Activated naive CD4-positive, alpha-beta T cell treated with anti-CD3 and anti-CD28 coated beads, Interleukin-2, amount 50 U/mL, for 72 hours (primary cell): ENCODE measurements around the gene FANCD2OS. TPM values are rescaled to one million over a fixed set of nuclear protein-coding genes. Genes with fewer than 3 reads are reported as not detected.
A peak's percentile ranks its signal among the peaks of the same experiment; 100 is the strongest.
"Not testable (repeated sequence)": the region's sequence is repeated elsewhere in the genome, so short reads cannot be mapped to it uniquely, and the experiment has no call there.

Source experiments
- ATAC-seq, 2 donors: fragments of 150-1000 bp; cut with Tn5 transposase; 2 replicates each; pipeline ENCODE4 v1.10.0; 2021; ENCODE audit warnings: mild to moderate bottlenecking in 2 of 2, moderate library complexity in 2 of 2
- DNase-seq, 2 donors: peaks; one replicate each; pipeline ENCODE4 v3.0.0; 2021 to 2022; ENCODE audit warnings: low spot score in 2 of 2
- H3K27ac Mint-ChIP-seq, 2 donors: one replicate each; pipeline ENCODE4 v1.8.0; 2022; ENCODE audit warnings: mild to moderate bottlenecking in 2 of 2, mixed read lengths in 2 of 2
- H3K36me3 Mint-ChIP-seq, 2 donors: one replicate each; pipeline ENCODE4 v1.8.0; 2022; ENCODE audit warnings: mixed read lengths in 2 of 2
- H3K9me3 Mint-ChIP-seq, 2 donors: one replicate each; pipeline ENCODE4 v1.8.0; 2022; ENCODE audit warnings: mixed read lengths in 2 of 2
- total RNA-seq, 2 donors: library from RNA; stranded (reverse); gene quantifications; one replicate each; pipeline ENCODE4 v1.2.3, GENCODE V29; 2022

Gene FANCD2OS
- total RNA-seq, 2 donors from 2014 or later: not detected

DNA sequence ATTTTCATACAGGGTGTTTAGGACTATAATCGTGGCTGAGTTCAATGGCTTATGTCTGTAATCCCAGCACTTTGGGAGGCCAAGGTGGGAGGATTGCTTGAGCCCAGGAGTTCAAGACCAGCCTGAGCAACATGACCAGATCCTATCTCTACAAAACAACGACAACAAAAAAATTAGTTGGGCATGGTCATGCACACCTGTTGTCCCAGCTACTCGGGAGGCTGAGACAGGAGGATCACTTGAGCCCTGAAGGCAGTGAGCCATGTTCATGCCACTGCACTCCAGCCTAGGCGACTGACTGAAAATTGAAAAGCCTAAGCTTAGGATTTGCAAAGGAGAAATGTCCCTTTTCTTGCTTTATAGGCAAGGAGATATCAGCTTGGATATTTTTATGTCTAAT is 8.9 kb upstream of the FANCD2OS start:
- ATAC-seq (no peak), DNase-seq (no peak)
- no peaks in the 10 kb centered on the region for H3K9me3 Mint-ChIP-seq
- peak overlapping the region in 1 of 2 donors; percentile 95 for H3K27ac Mint-ChIP-seq
- peaks cover 15 to 32% of the 10 kb centered on the region in 2 donors for H3K36me3 Mint-ChIP-seq

DNA sequence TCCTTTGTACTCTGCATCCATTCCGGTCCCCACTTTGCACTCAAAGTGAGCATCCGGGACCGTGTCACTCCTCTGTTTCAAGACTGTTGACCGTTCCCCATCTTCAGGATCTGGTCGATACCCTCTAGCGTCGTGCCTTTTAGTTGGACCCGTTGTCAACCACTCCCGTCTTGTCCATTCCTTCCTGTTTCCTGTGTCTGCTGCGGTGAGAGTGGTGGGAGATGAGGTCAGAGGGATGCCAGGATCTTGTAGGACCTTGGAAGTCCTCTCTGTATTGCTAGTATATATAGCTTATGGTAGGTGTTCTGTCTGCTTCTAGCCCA is 8.0 kb upstream of the FANCD2OS start:
- Mint-ChIP-seq H3K36me3 (peaks cover 15 to 29% of the 10 kb centered on the region in 2 donors), H3K27ac (peak overlapping the region; percentile 95 to 99)
- ATAC-seq: no peak

DNA sequence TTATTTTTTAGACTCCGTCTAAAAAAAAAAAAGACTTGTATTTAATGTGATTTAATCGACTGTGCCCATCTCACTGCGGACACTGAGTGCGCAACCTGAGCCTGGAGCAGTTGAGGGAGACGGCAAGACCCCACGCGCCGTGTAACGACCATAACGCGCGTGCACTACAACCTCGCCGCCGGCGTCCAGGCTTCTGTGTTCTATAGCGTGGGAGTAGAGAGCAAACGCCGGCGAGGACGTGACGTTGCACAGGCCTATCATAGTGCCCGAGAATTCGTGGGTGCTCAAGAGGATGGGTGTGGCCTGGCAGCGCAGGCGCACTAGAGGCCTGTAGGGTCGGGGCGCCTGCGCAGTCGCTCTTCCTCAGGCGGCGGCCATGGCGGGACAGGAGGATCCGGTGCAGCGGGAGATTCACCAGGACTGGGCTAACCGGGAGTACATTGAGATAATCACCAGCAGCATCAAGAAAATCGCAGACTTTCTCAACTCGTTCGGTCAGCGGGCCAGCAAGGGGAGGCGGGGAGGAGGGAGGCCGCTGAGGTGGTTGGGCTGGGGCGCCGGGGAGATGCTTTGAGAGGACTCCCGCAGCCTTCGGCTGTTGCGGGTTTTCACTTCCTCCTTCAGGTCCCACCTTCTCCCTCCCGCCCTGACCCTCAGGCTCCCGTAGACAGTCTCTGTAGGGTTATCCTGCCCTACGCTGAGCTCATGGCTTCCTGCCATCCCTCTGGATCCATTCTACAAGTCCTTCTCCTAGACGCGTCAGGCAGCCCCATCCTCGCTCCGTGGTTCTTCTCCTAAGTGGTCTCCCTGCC is 7.5 kb upstream of the FANCD2OS start, which contains the start of gene BRK1:
TSS of gene BRK1 (plus strand) at position 350 of the 812 bp plus-strand sequence. CDS start at position 377, 27 bp downstream.
- DNase-seq (peak; percentile 88 to 95), ATAC-seq (peak; percentile 99)
- Mint-ChIP-seq H3K36me3 (peaks cover 15 to 23% of the 10 kb centered on the region in 2 donors), H3K27ac (peak within 1 kb of the TSS; percentile 95 to 99), H3K9me3 (no peaks in the 10 kb centered on the region)

More for the DNA sequence above, 8.0 kb upstream of the FANCD2OS start:
- no peaks in the 10 kb centered on the region for H3K9me3 Mint-ChIP-seq
- DNase-seq: no peak

DNA sequence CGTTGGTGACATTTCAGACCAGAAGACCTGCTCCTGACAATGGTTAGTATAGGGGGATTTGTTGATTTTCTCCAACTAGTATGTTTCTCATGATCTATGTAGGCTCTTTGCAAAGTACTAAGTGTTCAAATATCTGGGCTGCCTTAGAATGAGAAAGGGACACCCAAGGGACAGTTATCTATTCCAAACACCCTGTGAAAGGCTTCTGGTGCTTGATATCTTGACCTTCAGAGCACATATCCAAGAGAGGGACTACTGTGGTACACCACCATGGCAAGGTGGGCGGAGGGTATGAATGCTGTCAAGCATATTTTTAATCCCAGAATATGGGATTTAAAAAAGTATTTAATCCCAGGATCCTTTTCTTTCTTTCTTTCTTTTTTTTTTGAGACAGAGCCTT is 1.1 kb downstream of the FANCD2OS start:
- Mint-ChIP-seq H3K9me3 (no peaks in the 10 kb centered on the region), H3K27ac (no peak overlapping the region), H3K36me3 (peaks cover 0 to 2% of the 10 kb centered on the region in 2 donors)
- DNase-seq: no peak
- ATAC-seq: no peak

DNA sequence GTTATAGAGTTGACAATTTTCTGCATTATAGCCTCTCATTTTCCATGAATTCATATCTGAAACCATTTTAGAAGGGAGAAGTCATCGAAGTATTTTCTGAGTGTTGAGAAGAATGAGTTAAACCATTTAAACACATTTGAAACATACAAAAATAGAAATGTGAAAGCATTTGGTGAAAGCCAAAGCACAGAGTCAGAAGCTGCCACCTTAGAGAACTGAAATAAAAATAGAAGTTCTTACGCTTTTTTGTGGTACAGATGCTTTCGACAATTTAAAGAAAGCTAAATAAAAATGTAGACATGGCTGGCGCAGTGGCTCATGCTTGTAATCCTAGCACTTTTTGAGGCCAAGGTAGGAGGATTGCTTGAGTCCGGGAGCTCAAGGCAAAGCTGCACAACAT is 9.0 kb downstream of the FANCD2OS start:
- Mint-ChIP-seq H3K9me3 (no peaks in the 10 kb centered on the region), H3K36me3 (peaks cover 14 to 27% of the 10 kb centered on the region in 2 donors), H3K27ac (no peak overlapping the region)
- ATAC-seq: no peak
- DNase-seq: no peak

DNA sequence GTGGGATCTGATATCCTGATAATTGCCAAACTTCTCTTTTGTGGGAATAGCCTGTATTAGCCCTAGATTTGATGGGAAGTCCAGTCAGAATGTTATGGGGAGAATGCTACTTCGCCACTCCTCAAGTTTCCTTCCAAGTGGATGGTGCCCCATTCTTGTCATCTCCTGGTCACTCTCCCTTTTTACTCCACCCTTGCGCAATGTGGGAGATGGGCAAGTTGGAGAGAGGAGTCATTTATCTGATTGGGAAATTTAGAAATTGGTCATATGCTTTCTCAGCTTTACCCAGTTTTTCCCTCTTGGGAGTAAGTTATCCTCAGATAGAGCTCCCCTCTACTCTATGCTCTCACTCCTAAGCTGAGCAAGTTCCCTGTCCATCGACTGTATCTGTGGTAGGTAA is 14.4 kb downstream of the FANCD2OS start:
- ATAC-seq (no peak), DNase-seq (no peak)
- H3K9me3 Mint-ChIP-seq: no peaks in the 10 kb centered on the region
- peaks cover 11 to 27% of the 10 kb centered on the region in 2 donors for H3K36me3 Mint-ChIP-seq
- H3K27ac Mint-ChIP-seq: peak overlapping the region in 1 of 2 donors; percentile 22

DNA sequence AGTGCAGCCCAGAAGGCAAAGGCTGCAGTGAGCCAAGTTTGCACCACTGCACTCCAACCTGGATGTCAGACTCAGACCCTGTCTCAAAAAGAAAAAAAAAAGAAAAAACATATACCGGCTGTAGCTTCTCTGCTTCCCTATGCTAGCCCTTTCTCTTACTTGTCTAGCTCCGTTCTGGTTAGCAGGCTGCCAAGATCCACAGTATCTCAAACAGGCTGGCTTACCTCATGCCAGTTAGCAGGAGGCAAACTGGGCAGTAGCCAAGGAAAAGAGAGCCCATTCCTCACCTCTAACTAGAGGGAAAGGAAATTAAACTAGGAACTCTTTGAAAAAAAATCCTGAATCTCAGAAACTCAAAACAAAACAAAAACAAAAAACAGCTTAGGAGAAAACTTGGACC is 16.7 kb downstream of the FANCD2OS start:
- ATAC-seq, DNase-seq, H3K27ac Mint-ChIP-seq, H3K9me3 Mint-ChIP-seq: not testable (repeated sequence)
- H3K36me3 Mint-ChIP-seq: peaks cover under 1 to 22% of the 10 kb centered on the region in 2 donors

DNA sequence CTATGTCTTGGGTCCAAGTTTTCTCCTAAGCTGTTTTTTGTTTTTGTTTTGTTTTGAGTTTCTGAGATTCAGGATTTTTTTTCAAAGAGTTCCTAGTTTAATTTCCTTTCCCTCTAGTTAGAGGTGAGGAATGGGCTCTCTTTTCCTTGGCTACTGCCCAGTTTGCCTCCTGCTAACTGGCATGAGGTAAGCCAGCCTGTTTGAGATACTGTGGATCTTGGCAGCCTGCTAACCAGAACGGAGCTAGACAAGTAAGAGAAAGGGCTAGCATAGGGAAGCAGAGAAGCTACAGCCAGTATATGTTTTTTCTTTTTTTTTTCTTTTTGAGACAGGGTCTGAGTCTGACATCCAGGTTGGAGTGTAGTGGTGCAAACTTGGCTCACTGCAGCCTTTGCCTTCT is 17.3 kb downstream of the FANCD2OS start:
- not testable (repeated sequence) for DNase-seq, H3K9me3 Mint-ChIP-seq, H3K27ac Mint-ChIP-seq, ATAC-seq
- peaks cover 0 to 23% of the 10 kb centered on the region in 2 donors for H3K36me3 Mint-ChIP-seq

DNA sequence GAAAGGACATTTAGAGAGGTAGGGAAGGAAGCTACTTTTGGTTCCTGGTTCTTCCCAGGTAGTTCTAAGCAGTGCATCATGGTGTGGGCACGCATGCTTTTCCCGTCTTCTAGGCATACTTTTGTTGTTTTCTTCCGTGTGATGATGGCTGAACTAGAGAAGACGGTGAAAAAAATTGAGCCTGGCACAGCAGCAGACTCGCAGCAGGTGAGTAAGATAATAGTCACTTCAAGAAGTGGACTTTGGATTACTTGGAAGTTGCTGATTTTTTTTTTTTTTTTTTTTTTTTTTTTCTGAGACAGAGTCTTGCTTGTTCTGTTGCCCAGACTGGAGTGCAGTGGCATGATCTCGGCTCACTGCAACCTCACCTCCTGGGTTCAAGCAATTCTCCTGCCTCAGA is 17.9 kb downstream of the FANCD2OS start:
- ATAC-seq: no peak
- Mint-ChIP-seq H3K9me3 (no peaks in the 10 kb centered on the region), H3K36me3 (peaks cover 0 to 23% of the 10 kb centered on the region in 2 donors), H3K27ac (no peak overlapping the region)
- no peak for DNase-seq

DNA sequence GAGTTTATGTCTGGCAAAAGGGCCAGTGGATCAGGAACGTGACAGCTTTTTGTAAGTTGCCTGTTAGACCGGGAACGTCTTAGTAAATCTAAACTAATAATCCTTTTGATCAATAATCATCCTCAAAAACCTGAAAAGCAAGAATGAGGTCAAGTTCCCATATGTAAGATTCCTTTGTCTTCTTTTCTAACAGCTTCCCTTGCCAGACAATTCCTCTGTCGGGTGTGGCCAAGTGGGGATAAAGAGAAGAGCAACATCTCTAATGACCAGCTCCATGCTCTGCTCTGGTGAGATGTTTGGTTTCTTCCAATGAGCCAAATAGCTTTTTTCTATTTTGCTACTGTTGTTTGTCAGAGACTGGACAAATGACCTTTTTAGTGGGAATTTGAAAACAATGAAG is 19.8 kb downstream of the FANCD2OS start:
- Mint-ChIP-seq H3K27ac (no peak overlapping the region), H3K36me3 (peaks cover 0 to 22% of the 10 kb centered on the region in 2 donors), H3K9me3 (no peaks in the 10 kb centered on the region)
- DNase-seq (no peak), ATAC-seq (no peak)

DNA sequence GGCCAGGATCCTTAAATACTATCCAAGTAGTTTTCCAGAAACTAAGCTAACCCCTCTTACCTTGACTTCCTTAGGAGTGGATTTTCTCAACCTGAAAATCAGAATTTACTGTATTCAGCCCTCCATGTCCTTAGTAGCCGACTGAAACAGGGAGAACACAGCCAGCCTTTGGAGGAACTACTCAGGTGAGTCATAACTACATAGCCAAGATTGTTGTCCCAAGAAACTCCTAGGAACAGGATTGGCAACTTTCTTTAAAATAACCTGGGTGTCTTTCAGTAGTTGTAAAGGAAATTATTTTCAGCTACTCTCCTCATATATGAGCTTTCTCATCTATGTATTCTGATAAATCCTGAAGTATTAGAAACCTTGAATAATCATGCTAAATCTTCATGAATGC is 22.3 kb downstream of the FANCD2OS start:
- Mint-ChIP-seq H3K27ac (peak overlapping the region in 1 of 2 donors; percentile 26), H3K9me3 (no peaks in the 10 kb centered on the region), H3K36me3 (peaks cover 6 to 18% of the 10 kb centered on the region in 2 donors)
- DNase-seq: no peak
- ATAC-seq: no peak

DNA sequence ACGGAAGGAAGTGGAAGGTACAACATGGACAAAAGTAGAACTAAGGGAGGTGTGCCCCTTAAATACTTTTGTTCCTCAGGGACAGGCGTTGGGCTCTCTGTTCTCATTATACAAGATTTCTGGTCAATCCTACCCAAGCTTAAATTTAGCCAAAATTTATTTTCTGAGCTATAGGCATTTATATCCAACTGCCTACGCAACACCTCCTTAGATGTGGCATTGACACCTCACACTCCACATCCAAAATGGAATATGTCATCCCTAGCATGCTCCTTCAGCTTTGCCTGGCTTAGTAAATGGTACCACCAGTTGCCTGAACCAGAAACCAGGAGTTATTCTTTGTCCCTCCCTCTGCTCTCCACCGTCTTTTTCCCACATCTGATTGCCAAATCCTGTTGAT is 26.2 kb downstream of the FANCD2OS start:
- Mint-ChIP-seq H3K9me3 (no peaks in the 10 kb centered on the region), H3K27ac (no peak overlapping the region), H3K36me3 (peaks cover 13 to 33% of the 10 kb centered on the region in 2 donors)
- DNase-seq (no peak), ATAC-seq (no peak)

DNA sequence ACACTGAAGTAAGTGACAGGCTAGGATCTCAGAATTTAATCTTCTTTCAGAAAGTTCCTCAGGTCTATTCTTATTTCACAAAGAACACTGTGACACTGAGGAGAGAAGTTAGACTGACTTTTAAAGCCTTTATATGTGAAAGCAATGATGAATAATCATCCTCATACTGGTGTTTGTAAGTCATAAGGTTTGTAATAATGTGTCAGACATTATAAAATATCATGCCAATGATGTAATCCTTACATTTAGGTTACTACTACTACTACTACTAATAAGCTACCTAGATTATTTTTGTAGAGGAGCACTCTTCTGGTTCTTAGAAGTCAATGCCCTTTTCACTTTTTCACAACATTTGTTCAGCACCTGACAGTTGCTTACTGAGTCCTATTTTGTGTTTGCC is 33.4 kb downstream of the FANCD2OS start:
- Mint-ChIP-seq H3K27ac (no peak overlapping the region), H3K36me3 (peaks cover 3 to 27% of the 10 kb centered on the region in 2 donors), H3K9me3 (no peaks in the 10 kb centered on the region)
- ATAC-seq (no peak), DNase-seq (no peak)

DNA sequence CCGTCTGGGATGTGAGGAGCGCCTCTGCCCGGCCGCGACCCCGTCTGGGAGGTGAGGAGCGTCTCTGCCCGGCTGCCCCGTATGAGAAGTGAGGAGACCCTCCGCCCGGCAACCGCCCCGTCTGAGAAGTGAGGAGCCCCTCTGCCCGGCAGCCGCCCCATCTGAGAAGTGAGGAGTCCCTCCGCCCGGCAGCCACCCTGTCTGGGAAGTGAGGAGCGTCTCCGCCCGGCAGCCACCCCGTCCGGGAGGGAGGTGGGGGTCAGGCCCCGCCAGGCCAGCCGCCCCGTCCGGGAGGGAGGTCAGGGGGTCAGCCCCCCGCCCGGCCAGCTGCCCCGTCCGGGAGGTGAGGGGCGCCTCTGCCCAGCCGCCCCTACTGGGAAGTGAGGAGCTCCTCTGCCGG is 38.0 kb downstream of the FANCD2OS start:
- H3K9me3 Mint-ChIP-seq, DNase-seq, H3K27ac Mint-ChIP-seq, ATAC-seq: not testable (repeated sequence)
- H3K36me3 Mint-ChIP-seq: peaks cover 33 to 43% of the 10 kb centered on the region in 2 donors

DNA sequence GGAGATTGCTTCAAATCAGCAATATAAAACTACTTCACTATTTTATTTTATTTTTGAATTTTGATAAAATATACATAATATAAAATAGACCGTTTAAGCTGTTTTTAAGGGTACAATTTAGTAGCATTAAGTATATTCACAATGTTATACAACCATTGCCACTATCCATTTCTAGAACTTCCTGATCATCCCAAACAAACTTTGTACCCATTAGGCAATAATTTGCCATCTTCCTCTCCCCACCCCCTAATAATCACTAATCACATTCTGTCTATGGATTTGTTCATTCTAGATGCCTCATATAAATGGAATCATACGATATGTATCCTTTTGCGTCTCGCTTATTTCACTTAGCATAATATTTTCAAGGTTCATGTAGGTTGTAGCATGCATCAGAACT is 53.0 kb downstream of the FANCD2OS start:
- no peak overlapping the region for H3K27ac Mint-ChIP-seq
- no peak for ATAC-seq
- no peak for DNase-seq
- H3K36me3 Mint-ChIP-seq: peaks cover 18 to 27% of the 10 kb centered on the region in 2 donors
- H3K9me3 Mint-ChIP-seq: no peaks in the 10 kb centered on the region
